PFSK-1 (cell line): Measurements from ENCODE around the gene CLEC16A.

Source experiments
- FOXP2 ChIP-seq: optimal IDR thresholded peaks from 2 replicates; pipeline ENCODE3; 2011; ENCODE audit warnings: borderline replicate concordance, control low read depth, inconsistent platforms; ENCODE audit not compliant: insufficient read depth; ENCODE audit errors: extremely low read length, extremely low read depth
- POLR2AphosphoS5 ChIP-seq: IDR thresholded peaks from 2 replicates; pipeline ENCODE4 v1.6.1; 2012; ENCODE audit warnings: low read depth, mild to moderate bottlenecking, control low read depth, low read length, moderate library complexity
- REST ChIP-seq, 2 experiments: IDR thresholded peaks; 2 replicates each; pipeline versions ENCODE4 v1.6.1 to v1.8.0; 2011 to 2012; ENCODE audit warnings: low read depth in 2 of 2, low read length in 2 of 2, control low read depth in 1 of 2, inconsistent platforms in 1 of 2, mild to moderate bottlenecking in 1 of 2, moderate library complexity in 1 of 2; ENCODE audit not compliant: insufficient read depth in 1 of 2
- SIN3A ChIP-seq: IDR thresholded peaks from 2 replicates; pipeline ENCODE4 v1.6.1; 2012; ENCODE audit warnings: mild to moderate bottlenecking, low read length, moderate library complexity, borderline replicate concordance; ENCODE audit not compliant: insufficient read depth
- TAF1 ChIP-seq: IDR thresholded peaks from 2 replicates; pipeline ENCODE4 v1.6.1; 2012; ENCODE audit warnings: low read length, control low read depth, borderline replicate concordance; ENCODE audit not compliant: insufficient read depth

DNA sequence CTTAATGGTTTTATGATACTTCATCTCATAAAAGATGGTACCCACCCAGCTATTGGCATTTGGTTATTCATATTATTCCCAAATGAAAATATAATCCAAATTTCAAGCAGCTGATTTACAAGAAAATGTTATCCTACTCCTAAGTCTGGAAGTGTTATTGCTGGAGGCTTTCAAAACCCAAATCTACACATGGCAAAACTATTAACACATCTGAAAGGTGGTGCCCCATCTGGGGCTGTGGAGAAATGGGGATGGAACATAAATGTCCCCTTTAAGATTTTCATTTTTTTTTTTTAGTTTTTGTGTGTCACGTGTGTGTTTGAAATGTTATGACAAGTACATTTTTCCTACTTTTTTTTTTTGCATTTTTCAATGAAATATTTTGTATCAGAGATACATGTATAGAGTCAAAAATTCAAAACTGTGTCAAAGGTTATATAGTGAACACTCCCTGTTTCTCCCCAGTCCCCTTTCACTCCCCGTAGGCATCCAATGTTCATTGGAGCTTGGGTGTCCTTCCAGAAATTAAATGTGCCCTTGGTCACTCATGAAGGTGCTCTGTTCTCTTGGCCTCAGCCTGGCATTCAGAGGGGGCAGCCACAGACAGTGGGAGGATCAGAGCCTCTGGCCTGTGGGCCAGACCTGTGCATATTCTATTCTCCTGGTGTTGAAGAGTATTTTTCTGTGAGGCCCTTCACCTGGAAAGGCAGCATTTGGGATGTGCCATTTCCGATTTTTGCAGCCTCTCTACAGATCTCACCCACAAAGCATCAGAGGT lies 79.1 kb downstream of the CLEC16A start:
- TF ChIP-seq POLR2AphosphoS5 (no peak), REST (IDR thresholded peaks at IDR 0.05; ENCODE audit: insufficient read depth in 1 of 2, low read depth in 2 of 2, low read length in 2 of 2) (no peak), TAF1 (no peak), SIN3A (no peak), FOXP2 (no peak)
